Testis (tissue), 5 donors: ENCODE results near the gene CTAGE15. TPM values are rescaled to one million over a fixed set of nuclear protein-coding genes. Genes with fewer than 3 reads are reported as not detected.
A peak's percentile ranks its signal among the peaks of the same experiment; 100 is the strongest.
"Not testable (repeated sequence)": the region's sequence is repeated elsewhere in the genome, so short reads cannot be mapped to it uniquely, and the experiment has no call there.

Experiments used
- DNase-seq: peaks from one replicate; pipeline ENCODE4 v3.0.0-alpha.2; 2019
- H3K27ac ChIP-seq, 2 donors: fragments of 200-600 bp; sonication (generic); one replicate each; pipeline ENCODE4 v1.5.1; 2019
- H3K27me3 ChIP-seq: fragments of 200-600 bp; sonication (generic); one replicate; pipeline ENCODE4 v1.5.1; 2019
- H3K36me3 ChIP-seq: fragments of 200-600 bp; sonication (generic); one replicate; pipeline ENCODE4 v1.5.1; 2017; ENCODE audit warnings: low read depth; ENCODE audit errors: missing control alignments
- H3K4me1 ChIP-seq: fragments of 200-600 bp; sonication (generic); one replicate; pipeline ENCODE4 v1.5.1; 2019
- H3K4me3 ChIP-seq, 2 donors: fragments of 200-600 bp; sonication (generic); one replicate each; pipeline ENCODE4 v1.5.1; 2017 to 2019
- H3K9me3 ChIP-seq: fragments of 200-600 bp; sonication (generic); one replicate; pipeline ENCODE4 v1.5.1; 2017
- WGBS, 2 donors: methylation state at CpG; one replicate each; pipeline ENCODE4 v1.1.5; 2018; 5-methylcytosine and 5-hydroxymethylcytosine counted together
- intact Hi-C: fragments of 100-400 bp; cut with DNase I; formaldehyde crosslinking; loops from one replicate; pipeline ENCODE4 v1.15.1; 2023; ENCODE audit warnings: low total_unique reads
- long read RNA-seq, 2 donors: transcript quantifications; one replicate each; lab custom pipeline, GENCODE V29; 2026
- polyA plus RNA-seq: library from polyadenylated mRNA; stranded (reverse); fragments of 350-450 nt; fragmentation: Illumina TruSeq; extraction: RNeasy Lipid Tissue Mini Kit (QIAGEN cat#74804); gene quantifications from one replicate; pipeline ENCODE4 v1.2.3, GENCODE V29; 2014; ENCODE audit warnings: low read depth, low replicate concordance; ENCODE audit not compliant: insufficient read depth
- total RNA-seq, 2 donors: library from RNA; depleted of rRNA; stranded (reverse); fragments of >200 nt; gene quantifications; one replicate each; pipeline ENCODE4 v1.2.3, GENCODE V29; 2016

Gene CTAGE15, protein sequence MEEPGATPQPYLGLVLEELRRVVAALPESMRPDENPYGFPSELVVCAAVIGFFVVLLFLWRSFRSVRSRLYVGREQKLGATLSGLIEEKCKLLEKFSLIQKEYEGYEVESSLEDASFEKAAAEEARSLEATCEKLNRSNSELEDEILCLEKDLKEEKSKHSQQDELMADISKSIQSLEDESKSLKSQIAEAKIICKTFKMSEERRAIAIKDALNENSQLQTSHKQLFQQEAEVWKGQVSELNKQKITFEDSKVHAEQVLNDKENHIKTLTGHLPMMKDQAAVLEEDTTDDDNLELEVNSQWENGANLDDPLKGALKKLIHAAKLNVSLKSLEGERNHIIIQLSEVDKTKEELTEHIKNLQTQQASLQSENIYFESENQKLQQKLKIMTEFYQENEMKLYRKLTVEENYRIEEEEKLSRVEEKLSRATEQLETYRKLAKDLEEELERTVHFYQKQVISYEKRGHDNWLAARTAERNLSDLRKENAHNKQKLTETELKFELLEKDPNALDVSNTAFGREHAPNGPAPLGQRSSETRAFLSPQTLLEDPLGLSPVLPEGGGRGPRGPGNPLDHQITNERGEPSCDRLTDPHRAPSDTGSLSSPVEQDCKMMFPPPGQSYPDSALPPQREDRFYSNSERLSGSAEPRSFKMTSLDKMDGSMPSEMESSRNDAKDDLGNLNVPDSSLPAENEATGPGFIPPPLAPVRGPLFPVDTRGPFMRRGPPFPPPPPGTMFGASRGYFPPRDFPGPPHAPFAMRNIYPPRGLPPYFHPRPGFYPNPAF
- total RNA-seq = 1 to 10 TPM; 2.7 to 6.5 TPM
- 3.0 TPM for polyA plus RNA-seq
- long read RNA-seq, donor 1 = 0 reads
- long read RNA-seq, donor 2 = 0 reads

DNA sequence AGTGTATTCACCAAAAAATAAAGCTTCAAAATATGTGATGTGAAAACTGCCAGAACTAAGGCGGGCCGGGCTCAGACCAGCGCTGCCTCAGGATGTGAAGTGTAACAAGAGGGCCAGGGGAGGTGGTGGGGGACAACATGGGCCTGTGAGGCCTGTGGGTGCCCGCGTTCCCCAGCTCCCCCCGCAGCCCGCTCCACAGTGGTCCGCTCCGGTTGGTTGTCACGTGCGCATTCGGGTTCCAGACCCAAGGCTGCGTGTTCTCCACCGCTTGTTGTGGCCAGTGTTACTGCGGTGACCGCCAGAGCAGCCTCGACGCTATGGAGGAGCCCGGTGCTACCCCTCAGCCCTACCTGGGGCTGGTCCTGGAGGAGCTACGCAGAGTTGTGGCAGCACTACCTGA is at the start of gene CTAGE15:
TSS of gene CTAGE15 (plus strand) at position 301 of the 400 bp plus-strand sequence. CDS start at position 318, 17 bp downstream.
- intact Hi-C loops, H3K27me3 ChIP-seq, H3K9me3 ChIP-seq, H3K27ac ChIP-seq, H3K36me3 ChIP-seq, DNase-seq, H3K4me3 ChIP-seq, H3K4me1 ChIP-seq: not testable (repeated sequence)
- WGBS, 2 donors = 40 to 50% methylated on average over 2 to 3 of the region's 20 CpGs

DNA sequence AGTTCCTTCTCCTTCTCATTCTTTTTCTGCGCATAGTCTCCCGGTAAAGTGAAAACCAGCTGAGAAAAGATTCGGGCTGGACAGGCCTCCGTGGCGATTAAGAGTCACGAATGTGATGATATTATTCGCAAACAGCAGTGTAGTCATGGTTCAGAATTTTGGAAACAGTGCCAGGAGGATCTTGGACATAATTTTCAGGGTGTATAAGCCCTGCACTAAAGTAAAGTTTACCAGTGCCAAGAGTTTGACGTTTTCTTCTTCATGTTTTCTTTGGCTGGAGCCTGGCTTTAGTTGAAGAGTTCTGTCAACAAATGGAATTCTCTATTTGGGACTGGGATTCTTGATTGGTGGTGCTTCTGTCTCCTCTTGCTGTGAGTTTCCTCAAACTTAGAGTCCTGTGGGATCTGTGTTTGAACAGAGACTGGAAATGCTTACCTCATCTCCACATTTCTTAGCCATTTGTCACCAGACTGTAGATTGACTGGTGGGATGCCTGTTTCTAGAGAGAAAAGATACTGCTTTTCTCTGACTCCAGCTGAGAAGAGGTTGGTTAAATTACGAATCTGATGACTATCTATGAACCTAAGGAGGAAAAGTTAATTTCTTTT is 49.2 kb upstream of the CTAGE15 start:
- WGBS, 2 donors = no CpG with 5 or more reads among the region's 9 CpGs
- H3K27me3 ChIP-seq, H3K9me3 ChIP-seq, H3K36me3 ChIP-seq, DNase-seq, intact Hi-C loops, H3K4me1 ChIP-seq, H3K27ac ChIP-seq, H3K4me3 ChIP-seq: not testable (repeated sequence)

DNA sequence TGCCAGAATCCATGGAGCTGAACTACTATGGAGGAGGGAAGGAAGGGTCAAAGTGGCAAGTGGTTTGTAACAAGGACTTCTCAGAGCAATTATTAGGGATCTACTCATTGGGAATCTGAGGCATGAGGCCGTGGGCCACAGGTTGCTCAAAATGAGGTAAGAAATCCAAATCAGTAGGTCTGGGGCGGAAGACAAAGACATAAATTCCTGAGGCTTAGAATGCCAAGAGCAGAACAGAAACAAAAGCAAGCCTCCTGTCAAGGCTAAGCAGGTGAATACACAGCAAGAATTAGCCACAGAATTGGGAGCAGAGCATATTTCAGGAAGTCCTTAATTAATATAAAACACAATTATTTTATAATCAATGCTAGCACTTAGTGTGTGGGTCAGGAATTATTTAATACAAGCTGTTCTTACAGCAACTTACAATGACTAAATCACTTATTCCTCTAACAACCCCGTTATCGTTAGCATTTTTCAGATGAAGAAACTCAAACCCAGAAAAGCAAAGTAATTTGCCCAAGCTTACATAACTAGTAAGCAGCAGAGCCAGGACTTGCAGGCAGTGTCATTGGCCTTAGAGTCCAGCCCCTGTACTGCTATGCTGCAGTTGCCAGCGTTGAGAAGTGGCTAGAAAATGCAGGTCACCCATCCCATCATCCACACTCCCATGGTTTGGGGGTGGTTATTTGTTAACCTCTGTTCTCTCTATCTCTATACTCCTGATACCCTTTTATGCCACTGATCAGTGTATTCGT is 40.3 kb upstream of the CTAGE15 start:
- DNase-seq, H3K27me3 ChIP-seq, H3K4me3 ChIP-seq, H3K9me3 ChIP-seq, H3K27ac ChIP-seq, H3K36me3 ChIP-seq, H3K4me1 ChIP-seq, intact Hi-C loops: not testable (repeated sequence)
- WGBS, 2 donors = 78 to 90% methylated on average over 2 to 5 of the region's 6 CpGs

DNA sequence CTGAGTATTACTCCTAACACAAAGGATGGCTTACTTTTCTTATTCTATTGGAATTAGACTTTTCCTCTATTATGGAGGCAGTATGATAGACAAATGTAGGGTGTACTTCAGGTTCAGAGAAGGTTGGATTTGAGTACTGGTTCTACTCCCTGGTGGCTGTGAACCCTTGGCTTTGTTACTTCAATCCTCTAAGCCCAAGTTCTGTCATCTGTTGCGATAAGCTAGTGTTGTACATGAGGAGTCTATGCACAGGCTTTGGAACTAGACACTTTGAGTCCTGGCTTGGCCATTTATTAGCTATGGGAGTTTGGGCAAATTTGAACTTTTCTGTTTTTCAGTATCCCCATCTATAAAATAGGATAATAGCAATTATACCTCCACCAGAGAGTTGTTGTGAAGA is 39.7 kb upstream of the CTAGE15 start:
- WGBS, 2 donors = no CpG with 5 or more reads among the region's 1 CpG

DNA sequence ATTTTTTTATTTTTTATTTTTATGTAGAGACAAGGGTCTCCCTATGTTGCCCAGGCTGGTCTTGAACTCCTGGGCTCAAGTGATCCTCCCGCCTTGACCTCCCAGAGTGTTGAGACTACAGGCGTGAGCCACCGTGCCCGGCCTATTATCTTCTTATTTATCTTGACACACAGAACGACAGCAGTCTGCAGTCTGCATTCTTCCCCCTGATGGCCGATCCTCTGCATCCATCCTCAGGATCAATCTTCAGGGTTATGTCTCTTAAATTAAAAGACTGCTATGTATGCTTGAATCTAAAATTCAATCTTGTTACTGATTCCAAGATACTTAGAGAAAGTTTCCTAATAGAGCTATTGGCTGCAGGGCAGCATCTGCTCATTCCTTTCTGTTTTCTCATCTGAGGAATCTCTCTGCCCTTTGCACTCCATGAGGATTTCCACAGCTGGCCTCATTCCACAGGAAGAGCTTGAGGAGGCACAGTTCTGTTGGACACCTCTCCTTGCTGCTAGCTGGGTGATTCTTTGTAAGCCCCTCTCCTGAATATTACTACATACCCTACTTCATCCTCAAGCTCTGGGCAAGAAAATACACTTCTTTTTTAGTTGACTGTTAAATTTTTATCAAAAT is 38.3 kb upstream of the CTAGE15 start:
- H3K27ac ChIP-seq, H3K36me3 ChIP-seq, H3K4me1 ChIP-seq, H3K27me3 ChIP-seq, intact Hi-C loops, H3K4me3 ChIP-seq, H3K9me3 ChIP-seq, DNase-seq: not testable (repeated sequence)
- no CpG with 5 or more reads among the region's 6 CpGs for WGBS, 2 donors

More for the DNA sequence above, 39.7 kb upstream of the CTAGE15 start:
- H3K27ac ChIP-seq, H3K9me3 ChIP-seq, DNase-seq, H3K36me3 ChIP-seq, H3K27me3 ChIP-seq, H3K4me1 ChIP-seq, H3K4me3 ChIP-seq, intact Hi-C loops: not testable (repeated sequence)

DNA sequence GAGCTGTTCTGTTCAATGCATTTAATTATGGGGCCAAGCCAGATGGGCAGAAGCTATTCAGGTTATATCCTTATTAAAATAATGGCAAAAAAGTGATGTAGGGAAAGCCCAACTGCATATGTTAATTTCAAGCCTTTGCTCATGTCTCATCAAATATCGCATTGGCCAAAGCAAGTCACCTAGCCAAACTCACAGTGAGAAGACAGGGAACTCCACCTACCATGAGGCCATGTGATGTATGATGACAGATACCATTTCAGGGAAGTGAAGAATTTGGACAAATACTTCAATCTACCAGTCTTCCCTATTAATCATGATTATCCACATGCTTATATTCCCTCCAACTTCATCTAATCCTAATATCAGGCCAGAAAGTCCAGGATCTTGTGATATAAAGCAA is 35.2 kb upstream of the CTAGE15 start:
- H3K36me3 ChIP-seq, H3K27me3 ChIP-seq, intact Hi-C loops, H3K4me1 ChIP-seq, H3K9me3 ChIP-seq, H3K27ac ChIP-seq, H3K4me3 ChIP-seq, DNase-seq: not testable (repeated sequence)
- 86% methylated on average over 1 of the region's 1 CpG; no CpG with 5 or more reads in 1 of the 2 donors for WGBS, 2 donors

DNA sequence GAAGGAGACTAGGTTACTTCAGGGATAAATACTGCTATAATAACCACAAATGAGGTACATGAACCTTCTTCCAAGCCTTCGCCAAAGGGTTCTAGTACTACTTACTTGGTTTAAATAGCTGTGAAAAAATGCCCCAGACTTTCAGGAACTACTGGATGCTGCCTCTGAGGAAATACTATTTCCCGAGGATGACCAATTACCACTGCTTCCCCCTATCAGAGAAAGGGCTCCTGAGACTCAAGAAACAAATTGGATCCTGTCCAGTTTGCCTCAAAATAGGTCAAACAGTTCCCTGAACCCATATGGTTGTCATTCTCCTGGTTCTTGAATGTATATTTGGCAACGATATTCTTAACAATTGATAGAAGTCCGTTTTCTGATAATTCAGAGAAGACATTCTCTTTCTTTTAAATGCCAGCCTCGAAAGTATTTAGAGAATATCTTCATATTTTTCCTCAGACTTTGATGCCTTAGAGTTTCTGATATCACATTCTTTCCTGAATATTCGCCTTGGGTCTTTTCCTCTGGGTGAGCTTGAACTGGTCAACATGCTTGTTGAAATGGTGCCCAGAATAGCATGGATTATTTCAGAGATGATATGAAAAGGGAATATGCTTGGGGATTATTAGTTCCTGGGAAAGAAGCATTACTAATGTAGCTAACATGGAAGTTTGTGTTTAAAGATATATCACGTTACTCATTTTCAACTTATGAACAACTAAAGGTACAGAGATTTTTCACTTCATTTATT is 28.1 kb upstream of the CTAGE15 start:
- H3K27ac ChIP-seq, H3K9me3 ChIP-seq, intact Hi-C loops, DNase-seq, H3K27me3 ChIP-seq, H3K4me1 ChIP-seq, H3K36me3 ChIP-seq, H3K4me3 ChIP-seq: not testable (repeated sequence)
- no CpG with 5 or more reads among the region's 7 CpGs for WGBS, 2 donors

DNA sequence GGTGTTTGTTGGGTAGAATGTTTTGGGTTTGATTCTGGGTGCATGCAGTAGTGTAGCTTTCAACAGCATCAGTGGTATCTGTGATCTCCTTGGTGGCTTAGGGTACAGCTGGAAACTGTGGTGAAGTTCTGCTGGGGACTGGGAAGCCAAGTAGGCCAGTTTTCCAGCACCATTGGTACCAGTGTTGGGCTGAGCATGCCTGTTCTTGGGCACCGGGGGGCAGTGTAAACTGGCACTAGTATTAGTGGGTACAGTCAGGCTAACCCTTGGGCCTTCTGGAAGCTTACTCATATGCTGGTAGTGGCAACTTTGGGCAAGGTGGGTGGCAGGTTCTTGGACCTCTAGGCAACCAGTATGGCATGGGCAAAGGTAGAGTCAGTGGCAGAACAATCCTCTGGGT is 15.6 kb upstream of the CTAGE15 start:
- H3K4me1 ChIP-seq, H3K4me3 ChIP-seq, DNase-seq, H3K9me3 ChIP-seq, H3K27ac ChIP-seq, H3K27me3 ChIP-seq, intact Hi-C loops, H3K36me3 ChIP-seq: not testable (repeated sequence)
- WGBS, 2 donors = no CpG with 5 or more reads among the region's 1 CpG

DNA sequence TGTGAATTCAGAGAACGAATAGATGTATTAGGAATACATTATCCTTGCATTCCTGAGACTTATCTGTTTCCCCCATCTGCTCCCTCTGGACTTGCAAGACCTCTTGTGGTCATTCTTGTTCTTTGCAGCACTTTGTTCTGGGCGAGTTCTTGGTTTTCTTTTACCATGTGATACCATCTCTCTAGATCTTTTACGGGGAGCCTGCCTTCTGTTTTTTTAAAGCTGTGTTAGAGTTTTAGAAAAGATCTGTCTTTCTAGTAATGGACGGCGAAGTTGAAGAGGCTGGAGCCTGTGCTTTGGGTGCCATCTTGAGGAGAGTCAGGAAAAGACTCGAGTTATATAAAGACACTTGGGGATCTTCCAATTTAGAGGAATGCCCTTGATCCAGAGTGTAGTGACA is 8.3 kb upstream of the CTAGE15 start:
- DNase-seq = peak; percentile 15
- 19 to 32% methylated on average over 3 of the region's 6 CpGs for WGBS, 2 donors

DNA sequence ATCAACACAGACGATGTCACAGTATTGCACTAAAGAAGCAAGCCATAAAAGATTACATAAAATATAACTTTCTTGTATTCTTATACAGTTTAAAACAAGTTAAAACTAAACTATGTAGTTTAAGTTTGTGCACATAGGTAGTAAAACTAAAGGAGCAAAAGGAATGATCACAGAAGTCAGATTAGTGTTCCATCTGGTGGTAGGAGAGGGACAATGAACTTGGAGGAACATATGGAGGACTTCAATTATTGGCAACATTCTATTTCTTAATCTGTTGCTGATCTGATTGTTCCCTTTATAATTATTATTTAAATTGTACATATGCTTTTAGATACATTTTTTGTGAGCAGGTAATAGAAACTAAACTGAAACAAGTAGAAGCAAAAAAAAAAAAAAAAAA is 5.6 kb upstream of the CTAGE15 start:
- H3K4me1 ChIP-seq, H3K9me3 ChIP-seq, H3K27ac ChIP-seq, DNase-seq, H3K36me3 ChIP-seq, H3K27me3 ChIP-seq, intact Hi-C loops, H3K4me3 ChIP-seq: not testable (repeated sequence)
- no CpG with 5 or more reads among the region's 1 CpG for WGBS, 2 donors

More for the DNA sequence above, 8.3 kb upstream of the CTAGE15 start:
- H3K36me3 ChIP-seq, intact Hi-C loops, H3K4me1 ChIP-seq, H3K9me3 ChIP-seq, H3K27ac ChIP-seq, H3K4me3 ChIP-seq, H3K27me3 ChIP-seq: not testable (repeated sequence)
